ENCODE measurements around the gene GPX4. TPM values are rescaled to one million over a fixed set of nuclear protein-coding genes. Genes with fewer than 3 reads are reported as not detected.

Gene GPX4
- total and polyA plus RNA-seq, 12 donors = 244 to 487 (median 316) TPM

- TF ChIP-seq CTCF (IDR thresholded peaks at IDR 0.05) = no peak
- WGBS, 2 donors = 94 to 96% methylated on average over 26 of the region's 26 CpGs
- intact Hi-C loops (cut with DNase I) = no loop called here
- Histone ChIP-seq H3K27me3 (no peaks in the 10 kb centered on the region), H3K4me3 (no peak overlapping the region), H3K4me1 (peaks cover 0 to 13% (median 7%) of the 10 kb centered on the region in 9 donors), H3K9me3 (no peaks in the 10 kb centered on the region), H3K36me3 (peaks cover 0 to 77% (median 7%) of the 10 kb centered on the region in 9 donors), H3K27ac (no peak overlapping the region)
- DNase-seq (no peak), ATAC-seq (peak in 1 of 8 donors; percentile 3)
These were observed 42.0 kb downstream of the GPX4 start for GRCh38 chr19:1145635-1146411.

GRCh38 chr19:1146412-1146699 is 42.6 kb downstream of the GPX4 start:
- Histone ChIP-seq H3K4me3 (no peak overlapping the region), H3K4me1 (peaks cover 0 to 18% (median 12%) of the 10 kb centered on the region in 9 donors), H3K27ac (no peak overlapping the region), H3K27me3 (no peaks in the 10 kb centered on the region), H3K36me3 (peaks cover 0 to 82% (median 7%) of the 10 kb centered on the region in 9 donors), H3K9me3 (no peaks in the 10 kb centered on the region)
- 93 to 94% methylated on average over 13 of the region's 13 CpGs for WGBS, 2 donors
- no peak for TF ChIP-seq CTCF (IDR thresholded peaks at IDR 0.05)
- intact Hi-C loops (cut with DNase I) = no loop called here
- no peak for ATAC-seq
- no peak for DNase-seq

GRCh38 chr19:1146858-1147780 is 43.3 kb downstream of the GPX4 start:
- Histone ChIP-seq H3K36me3 (peaks cover 0 to 87% (median 7%) of the 10 kb centered on the region in 9 donors), H3K9me3 (no peaks in the 10 kb centered on the region), H3K4me3 (no peak overlapping the region), H3K27ac (no peak overlapping the region), H3K27me3 (no peaks in the 10 kb centered on the region), H3K4me1 (peaks cover 6 to 26% (median 20%) of the 10 kb centered on the region in 9 donors)
- 88 to 89% methylated on average over 38 of the region's 38 CpGs for WGBS, 2 donors
- no peak for TF ChIP-seq CTCF (IDR thresholded peaks at IDR 0.05)
- intact Hi-C loops (cut with DNase I) = no loop called here
- DNase-seq (no peak), ATAC-seq (no peak)

- Histone ChIP-seq H3K36me3 (peaks cover 0 to 87% (median 7%) of the 10 kb centered on the region in 9 donors), H3K27me3 (no peaks in the 10 kb centered on the region), H3K27ac (no peak overlapping the region), H3K4me3 (no peak overlapping the region), H3K9me3 (no peaks in the 10 kb centered on the region), H3K4me1 (peaks cover 7 to 35% (median 29%) of the 10 kb centered on the region in 9 donors)
- ATAC-seq (no peak), DNase-seq (no peak)
- intact Hi-C loops (cut with DNase I) = loop anchor here in 1 of 10 donors (2.0 kb wide), 1 partner anchor 39 kb away; no protein-coding TSS in a partner anchor
- TF ChIP-seq CTCF (IDR thresholded peaks at IDR 0.05) = no peak
- WGBS, 2 donors = 91 to 92% methylated on average over 12 to 15 of the region's 15 CpGs
These were observed 44.2 kb downstream of the GPX4 start for GRCh38 chr19:1147934-1148549.

Data from heart right ventricle (tissue), 16 donors.